Thyroid gland (tissue), 4 donors: ENCODE results near the gene WWP2. TPM values are rescaled to one million over a fixed set of nuclear protein-coding genes. Genes with fewer than 3 reads are reported as not detected.

Experiments used
- DNase-seq, 2 donors: peaks; one replicate each; pipeline ENCODE4 v3.0.0-alpha.2; 2019
- H3K27ac ChIP-seq, 3 donors: fragments of 200-600 bp; sonication (generic); 1 replicate in 2 of 3; 2 replicates in 1 of 3; pipeline ENCODE4 v1.5.1; 2016 to 2019; ENCODE audit warnings: mild to moderate bottlenecking in 1 of 3, moderate library complexity in 1 of 3
- H3K27me3 ChIP-seq: fragments of 200-600 bp; sonication (generic); one replicate; pipeline ENCODE4 v1.5.1; 2019
- H3K36me3 ChIP-seq, 2 donors: fragments of 200-600 bp; sonication (generic); one replicate each; pipeline ENCODE4 v1.5.1; 2016 to 2019
- H3K4me1 ChIP-seq, 2 donors: fragments of 200-600 bp; sonication (generic); one replicate each; pipeline ENCODE4 v1.5.1; 2017 to 2019
- H3K4me3 ChIP-seq, 3 donors: fragments of 200-600 bp; sonication (generic); replicated peaks in 1 of 3; 1 replicate in 2 of 3; 2 replicates in 1 of 3; pipeline ENCODE4 v1.5.1; 2016; ENCODE audit warnings: mild to moderate bottlenecking in 1 of 3
- H3K9me3 ChIP-seq: fragments of 200-600 bp; sonication (generic); one replicate; pipeline ENCODE4 v1.5.1; 2017
- POLR2A ChIP-seq, 2 donors: fragments of 450-650 bp; IDR thresholded peaks; one replicate each; pipeline ENCODE4 v1.6.1; 2017; ENCODE audit warnings: antibody characterized with exemption in 2 of 2, mild to moderate bottlenecking in 2 of 2, moderate library complexity in 1 of 2
- WGBS, 2 donors: methylation state at CpG; one replicate each; pipeline ENCODE4 v1.1.5; 2017; 5-methylcytosine and 5-hydroxymethylcytosine counted together
- intact Hi-C: fragments of 100-400 bp; cut with DNase I; formaldehyde crosslinking; loops from one replicate; pipeline ENCODE4 v1.15.1; 2023
- total RNA-seq, 4 donors: library from RNA; depleted of rRNA; stranded (reverse); fragments of >200 nt; gene quantifications; one replicate each; pipeline ENCODE4 v1.2.3, GENCODE V29; 2016
- TF ChIP-seq, protein P1 (sequence below), 6 experiments: fragments of 200-600 bp in 3 of 6; fragments of 450-650 bp in 3 of 6; sonication (generic) in 3 of 6; IDR thresholded peaks; one replicate each; pipeline ENCODE4 v1.5.1; 2016 to 2019; ENCODE audit warnings: antibody characterized with exemption in 6 of 6, mild to moderate bottlenecking in 2 of 6, inconsistent platforms in 1 of 6, moderate library complexity in 1 of 6

WWP2 gene
- total RNA-seq, 4 donors from 2014 or later = 35.9 to 72.1 (median 47.7) TPM

DNA sequence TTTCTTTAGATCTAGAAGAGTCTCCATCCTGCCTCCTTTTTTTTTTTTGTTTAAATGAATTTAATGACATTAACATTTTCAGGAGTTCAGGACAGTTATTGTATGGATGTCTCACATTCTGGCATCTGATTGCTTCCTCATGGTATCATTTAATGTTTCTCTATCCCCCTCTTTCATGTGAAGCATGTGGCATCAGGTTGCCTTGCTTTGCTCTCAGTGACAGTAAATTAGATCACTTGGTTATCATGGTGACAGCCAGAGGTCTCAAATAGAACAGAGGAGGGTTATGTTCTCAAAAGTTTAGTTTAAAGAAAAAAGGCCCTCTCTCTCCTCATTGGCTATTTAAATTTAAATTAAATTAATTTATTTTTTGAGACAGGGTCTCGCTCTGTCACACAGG is 74.1 kb downstream of the WWP2 start:
- Histone ChIP-seq H3K27me3 (no peaks in the 10 kb centered on the region), H3K9me3 (no peaks in the 10 kb centered on the region), H3K4me1 (peaks cover 11 to 39% of the 10 kb centered on the region in 2 donors), H3K4me3 (no peak overlapping the region), H3K36me3 (no peaks in the 10 kb centered on the region), H3K27ac (no peak overlapping the region)
- no peak for TF ChIP-seq POLR2A (IDR thresholded peaks at IDR 0.05)
- TF ChIP-seq, protein P1, sequence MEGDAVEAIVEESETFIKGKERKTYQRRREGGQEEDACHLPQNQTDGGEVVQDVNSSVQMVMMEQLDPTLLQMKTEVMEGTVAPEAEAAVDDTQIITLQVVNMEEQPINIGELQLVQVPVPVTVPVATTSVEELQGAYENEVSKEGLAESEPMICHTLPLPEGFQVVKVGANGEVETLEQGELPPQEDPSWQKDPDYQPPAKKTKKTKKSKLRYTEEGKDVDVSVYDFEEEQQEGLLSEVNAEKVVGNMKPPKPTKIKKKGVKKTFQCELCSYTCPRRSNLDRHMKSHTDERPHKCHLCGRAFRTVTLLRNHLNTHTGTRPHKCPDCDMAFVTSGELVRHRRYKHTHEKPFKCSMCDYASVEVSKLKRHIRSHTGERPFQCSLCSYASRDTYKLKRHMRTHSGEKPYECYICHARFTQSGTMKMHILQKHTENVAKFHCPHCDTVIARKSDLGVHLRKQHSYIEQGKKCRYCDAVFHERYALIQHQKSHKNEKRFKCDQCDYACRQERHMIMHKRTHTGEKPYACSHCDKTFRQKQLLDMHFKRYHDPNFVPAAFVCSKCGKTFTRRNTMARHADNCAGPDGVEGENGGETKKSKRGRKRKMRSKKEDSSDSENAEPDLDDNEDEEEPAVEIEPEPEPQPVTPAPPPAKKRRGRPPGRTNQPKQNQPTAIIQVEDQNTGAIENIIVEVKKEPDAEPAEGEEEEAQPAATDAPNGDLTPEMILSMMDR (IDR thresholded peaks at IDR 0.05) = no peak
- intact Hi-C loops = no loop called here
- no peak for DNase-seq
- 92 to 100% methylated on average over 1 of the region's 1 CpG for WGBS, 2 donors

DNA sequence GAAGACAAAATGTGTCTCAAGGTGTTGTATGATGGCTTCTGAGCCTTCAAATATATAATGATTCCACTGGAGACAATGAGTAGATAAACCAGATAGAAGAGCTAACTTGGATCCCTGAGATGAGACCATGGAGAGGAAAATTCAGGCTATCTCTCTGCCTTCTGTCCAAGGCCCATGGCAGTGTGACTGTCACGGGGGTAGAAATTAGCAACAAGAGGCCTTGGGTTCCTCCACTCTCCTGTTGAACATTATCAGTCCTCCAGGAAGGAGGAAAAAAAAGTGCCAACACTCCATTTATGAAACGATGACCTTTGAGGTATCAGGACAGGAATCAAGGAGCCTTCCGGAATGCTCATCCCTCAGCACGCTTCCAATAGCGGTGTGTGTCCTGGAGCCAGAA is 75.2 kb downstream of the WWP2 start:
- no peak overlapping the region for H3K27ac ChIP-seq
- peaks cover 11 to 37% of the 10 kb centered on the region in 2 donors for H3K4me1 ChIP-seq
- no peak for DNase-seq
- 96% methylated on average over 5 of the region's 5 CpGs for WGBS, 2 donors
- no peaks in the 10 kb centered on the region for H3K9me3 ChIP-seq
- H3K4me3 ChIP-seq = no peak overlapping the region
- intact Hi-C loops = no loop called here
- H3K27me3 ChIP-seq = no peaks in the 10 kb centered on the region
- no peak for TF ChIP-seq POLR2A (IDR thresholded peaks at IDR 0.05)
- TF ChIP-seq, protein P1 (IDR thresholded peaks at IDR 0.05) = no peak
- no peaks in the 10 kb centered on the region for H3K36me3 ChIP-seq

DNA sequence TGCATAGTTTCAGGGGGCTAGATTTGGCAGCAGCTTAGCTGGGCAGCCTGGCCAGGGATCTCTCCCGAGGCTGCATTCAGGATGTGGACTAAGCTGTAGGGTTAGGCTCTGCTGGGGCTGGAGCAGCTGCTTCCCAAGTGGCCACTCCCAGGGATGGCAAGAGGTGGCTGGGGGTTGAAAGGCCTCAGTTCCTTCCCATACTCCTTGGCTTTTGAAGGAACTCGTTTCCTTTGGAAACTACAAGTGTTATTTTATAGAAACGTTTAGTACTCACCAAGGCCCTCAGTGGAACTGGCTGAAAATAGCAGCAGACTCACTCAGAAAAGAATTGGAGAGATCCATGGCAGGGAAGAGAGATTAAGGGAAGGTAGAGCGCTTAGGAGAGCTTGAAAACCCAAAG is 76.4 kb downstream of the WWP2 start:
- H3K27me3 ChIP-seq = no peaks in the 10 kb centered on the region
- no peak for DNase-seq
- H3K4me3 ChIP-seq = no peak overlapping the region
- no peak overlapping the region for H3K27ac ChIP-seq
- H3K9me3 ChIP-seq = no peaks in the 10 kb centered on the region
- 40 to 44% methylated on average over 4 of the region's 4 CpGs for WGBS, 2 donors
- no peak for TF ChIP-seq POLR2A (IDR thresholded peaks at IDR 0.05)
- TF ChIP-seq, protein P1 (IDR thresholded peaks at IDR 0.05) = no peak
- no peaks in the 10 kb centered on the region for H3K36me3 ChIP-seq
- intact Hi-C loops = no loop called here
- H3K4me1 ChIP-seq = peaks cover 7 to 25% of the 10 kb centered on the region in 2 donors

DNA sequence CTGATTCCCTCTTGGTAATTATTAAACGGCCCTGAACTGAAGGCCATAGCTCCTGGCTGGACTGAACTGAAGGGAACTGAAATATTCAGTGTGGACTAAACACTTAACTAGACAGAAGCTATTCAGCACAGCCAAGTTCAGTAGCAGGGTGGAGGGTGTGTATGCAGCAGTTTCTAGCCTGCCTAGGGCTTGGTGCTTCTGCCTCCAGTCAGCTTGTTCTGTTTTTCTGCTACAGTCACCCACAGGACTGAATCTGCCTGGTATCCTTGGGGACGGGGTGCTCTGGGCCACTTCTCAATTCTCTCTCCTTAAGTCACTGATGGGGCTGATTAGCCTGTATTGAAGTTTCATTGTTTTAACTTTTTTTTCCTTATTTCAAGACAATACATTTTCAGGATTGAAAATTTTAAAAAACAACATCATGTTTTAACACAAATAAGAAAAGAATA is 77.1 kb downstream of the WWP2 start:
- TF ChIP-seq, protein P1 (IDR thresholded peaks at IDR 0.05) = no peak
- TF ChIP-seq POLR2A (IDR thresholded peaks at IDR 0.05) = no peak
- intact Hi-C loops = no loop called here
- Histone ChIP-seq H3K9me3 (no peaks in the 10 kb centered on the region), H3K4me1 (peaks cover 7 to 21% of the 10 kb centered on the region in 2 donors), H3K4me3 (no peak overlapping the region), H3K27ac (peak overlapping the region in 1 of 3 donors; percentile 36), H3K27me3 (no peaks in the 10 kb centered on the region), H3K36me3 (no peaks in the 10 kb centered on the region)
- DNase-seq = no peak
- WGBS, 2 donors = 44 to 62% methylated on average over 2 of the region's 2 CpGs

DNA sequence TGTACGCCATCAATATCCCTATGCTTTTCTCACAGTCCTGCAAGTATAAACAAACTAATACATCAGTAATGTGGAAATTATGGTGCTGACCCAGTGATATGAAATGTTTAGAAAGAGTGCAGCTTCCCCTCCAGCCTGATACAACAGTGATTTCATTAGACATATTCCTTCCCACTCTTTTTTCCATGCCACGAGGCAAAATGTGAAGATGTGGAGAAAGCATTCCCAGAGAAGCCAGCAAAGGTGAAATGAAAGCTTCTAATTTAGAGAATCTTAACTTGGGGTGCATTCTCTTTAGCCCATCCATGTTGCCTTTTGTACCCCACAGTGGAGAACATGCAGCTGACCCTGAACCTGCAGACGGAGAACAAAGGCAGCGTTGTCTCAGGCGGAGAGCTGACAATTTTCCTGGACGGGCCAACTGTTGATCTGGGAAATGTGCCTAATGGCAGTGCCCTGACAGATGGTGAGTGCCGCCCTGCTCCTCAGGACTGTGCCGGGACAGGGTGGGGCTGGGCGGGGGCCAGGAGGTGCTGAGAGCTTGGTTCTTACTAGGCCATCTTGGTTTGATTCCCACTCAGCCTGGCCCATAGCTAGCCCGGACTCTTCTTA is 77.8 kb downstream of the WWP2 start:
- DNase-seq = no peak
- H3K27ac ChIP-seq = peak overlapping the region in 1 of 3 donors; percentile 31
- no peaks in the 10 kb centered on the region for H3K9me3 ChIP-seq
- H3K27me3 ChIP-seq = no peaks in the 10 kb centered on the region
- no peaks in the 10 kb centered on the region for H3K36me3 ChIP-seq
- TF ChIP-seq, protein P1 (IDR thresholded peaks at IDR 0.05) = no peak
- no peak for TF ChIP-seq POLR2A (IDR thresholded peaks at IDR 0.05)
- H3K4me3 ChIP-seq = no peak overlapping the region
- peaks cover 10 to 24% of the 10 kb centered on the region in 2 donors for H3K4me1 ChIP-seq
- 86 to 92% methylated on average over 9 to 10 of the region's 10 CpGs for WGBS, 2 donors
- intact Hi-C loops = no loop called here
